HEK293T (cell line): ENCODE results near the gene POLR2L.
A peak's percentile ranks its signal among the peaks of the same experiment; 100 is the strongest.

Experiments used
- CTCF ChIA-PET: fragments of 350-600 bp; formaldehyde crosslinking; extraction: SDS; loops from one replicate; lab custom pipeline; 2021; ENCODE audit warnings: antibody characterized with exemption, inconsistent platforms; lab: Yijun Ruan, JAX
- POLR2A ChIA-PET: fragments of 350-600 bp; formaldehyde crosslinking; extraction: SDS; loops from one replicate; lab custom pipeline; 2020; ENCODE audit warnings: antibody characterized with exemption, inconsistent platforms; lab: Yijun Ruan, JAX
- DNase-seq: peaks from one replicate; pipeline ENCODE4 v3.0.0; 2012; ENCODE audit warnings: mixed read lengths; ENCODE audit errors: extremely low spot score
- ARNT ChIP-seq: fragments of 450-650 bp; IDR thresholded peaks from 2 replicates; pipeline ENCODE4 v1.6.1; 2017; ENCODE audit warnings: mild to moderate bottlenecking
- BHLHE40 ChIP-seq: fragments of 450-650 bp; IDR thresholded peaks from 2 replicates; pipeline ENCODE4 v1.6.1; 2016; ENCODE audit warnings: mild to moderate bottlenecking, moderate library complexity, borderline replicate concordance
- CTBP1 ChIP-seq: fragments of 450-650 bp; IDR thresholded peaks from 2 replicates; pipeline ENCODE4 v1.6.1; 2016; ENCODE audit warnings: borderline replicate concordance
- ELF4 ChIP-seq: fragments of 450-650 bp; IDR thresholded peaks from 2 replicates; pipeline ENCODE4 v1.6.1; 2017; ENCODE audit warnings: antibody characterized with exemption
- FOXA1 ChIP-seq: fragments of 450-650 bp; IDR thresholded peaks from 2 replicates; pipeline ENCODE4 v1.6.1; 2016; ENCODE audit warnings: mild to moderate bottlenecking
- FOXK2 ChIP-seq: fragments of 450-650 bp; IDR thresholded peaks from 2 replicates; pipeline ENCODE4 v1.6.1; 2016; ENCODE audit warnings: mild to moderate bottlenecking
- FOXM1 ChIP-seq: fragments of 450-650 bp; IDR thresholded peaks from 2 replicates; pipeline ENCODE4 v1.6.1; 2017; ENCODE audit warnings: mild to moderate bottlenecking, borderline replicate concordance
- HDGF ChIP-seq: fragments of 450-650 bp; IDR thresholded peaks from 2 replicates; pipeline ENCODE4 v1.6.1; 2017; ENCODE audit warnings: antibody characterized with exemption, borderline replicate concordance
- L3MBTL2 ChIP-seq: fragments of 450-650 bp; conservative IDR thresholded peaks from 2 replicates; pipeline ENCODE4 v1.6.1; 2016; ENCODE audit warnings: mild to moderate bottlenecking
- LEF1 ChIP-seq: fragments of 450-650 bp; IDR thresholded peaks from 2 replicates; pipeline ENCODE4 v1.6.1; 2017; ENCODE audit warnings: mild to moderate bottlenecking, borderline replicate concordance
- NFRKB ChIP-seq: fragments of 450-650 bp; IDR thresholded peaks from 2 replicates; pipeline ENCODE4 v1.6.1; 2016; ENCODE audit warnings: mild to moderate bottlenecking, moderate library complexity
- SP1 ChIP-seq: fragments of 450-650 bp; IDR thresholded peaks from 2 replicates; pipeline ENCODE4 v1.6.1; 2017
- SUZ12 ChIP-seq: fragments of 450-650 bp; IDR thresholded peaks from 2 replicates; pipeline ENCODE4 v1.6.1; 2016; ENCODE audit warnings: mild to moderate bottlenecking
- TARDBP ChIP-seq: fragments of 450-650 bp; IDR thresholded peaks from 2 replicates; pipeline ENCODE4 v1.6.1; 2016
- ZNF384 ChIP-seq: fragments of 450-650 bp; IDR thresholded peaks from 2 replicates; pipeline ENCODE4 v1.6.1; 2016
- TF ChIP-seq, protein P1 (sequence below): fragments of 450-650 bp; IDR thresholded peaks from 2 replicates; pipeline ENCODE4 v1.6.1; 2016

POLR2L gene

DNA sequence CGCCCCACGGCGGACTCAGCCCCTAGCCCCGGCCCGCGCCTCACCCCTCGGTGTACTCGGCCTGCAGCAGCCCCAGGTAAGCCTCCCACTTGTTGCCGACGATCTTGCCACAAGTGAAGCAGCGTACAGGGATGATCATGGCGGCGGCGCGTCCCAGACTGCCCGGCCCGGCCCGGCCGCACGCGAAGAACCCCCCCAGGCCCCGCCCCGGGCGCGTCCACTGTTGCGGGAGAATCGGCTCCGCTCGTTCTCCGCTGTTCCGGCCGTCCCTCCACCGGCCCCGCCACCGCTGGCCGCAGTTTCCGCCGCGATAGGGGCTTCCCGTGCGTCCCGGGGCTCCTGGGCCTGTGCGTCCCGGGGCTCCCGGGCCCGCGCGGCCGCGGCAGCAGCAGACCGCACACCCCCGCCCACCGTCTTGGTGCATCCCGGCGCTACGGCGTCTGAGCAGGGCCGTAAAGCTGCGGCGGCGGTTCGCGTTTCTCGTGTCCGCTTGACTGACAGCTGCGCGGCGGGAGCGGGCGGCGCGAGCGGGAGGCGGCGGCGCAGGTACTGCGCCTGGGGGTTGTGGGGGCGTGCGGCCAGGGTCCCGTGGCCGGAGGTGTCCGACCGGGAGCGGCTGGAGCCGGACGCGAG, at the start of gene POLR2L, which contains the start of gene TSPAN4:
Gene POLR2L (minus strand): TSS at position 160 of the 633 bp plus-strand sequence. CDS start 21 bp downstream, at position 139.
Gene TSPAN4 (plus strand): TSS at position 483 of the 633 bp plus-strand sequence. CDS start 7,453 bp downstream, outside the sequence.
- ChIA-PET POLR2A (interaction anchor here (0.5 to 5.4 kb wide), 9 partner anchors 11 to 69 kb away, joined by 3 to 63 read pairs (median 3); partner anchors contain the start of genes CD151, CRACR2B, PNPLA2 and RPLP2), CTCF (interaction anchor here (0.5 to 1.4 kb wide), 3 partner anchors 8 to 204 kb away, joined by 3 to 4 read pairs (median 3); no protein-coding TSS in a partner anchor)
- peak; percentile 85 for DNase-seq
- TF ChIP-seq ELF4 (no peak), HDGF (no peak), FOXK2 (no peak), ARNT (peak; percentile 32; the same call in 1 of the 2 replicates), NFRKB (no peak), LEF1 (no peak; the same call in 1 of the 2 replicates), TARDBP (no peak), SP1 (no peak), FOXM1 (peak; percentile 98)
- TF ChIP-seq, protein P1, sequence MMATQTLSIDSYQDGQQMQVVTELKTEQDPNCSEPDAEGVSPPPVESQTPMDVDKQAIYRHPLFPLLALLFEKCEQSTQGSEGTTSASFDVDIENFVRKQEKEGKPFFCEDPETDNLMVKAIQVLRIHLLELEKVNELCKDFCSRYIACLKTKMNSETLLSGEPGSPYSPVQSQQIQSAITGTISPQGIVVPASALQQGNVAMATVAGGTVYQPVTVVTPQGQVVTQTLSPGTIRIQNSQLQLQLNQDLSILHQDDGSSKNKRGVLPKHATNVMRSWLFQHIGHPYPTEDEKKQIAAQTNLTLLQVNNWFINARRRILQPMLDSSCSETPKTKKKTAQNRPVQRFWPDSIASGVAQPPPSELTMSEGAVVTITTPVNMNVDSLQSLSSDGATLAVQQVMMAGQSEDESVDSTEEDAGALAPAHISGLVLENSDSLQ: peak; percentile 98

DNA sequence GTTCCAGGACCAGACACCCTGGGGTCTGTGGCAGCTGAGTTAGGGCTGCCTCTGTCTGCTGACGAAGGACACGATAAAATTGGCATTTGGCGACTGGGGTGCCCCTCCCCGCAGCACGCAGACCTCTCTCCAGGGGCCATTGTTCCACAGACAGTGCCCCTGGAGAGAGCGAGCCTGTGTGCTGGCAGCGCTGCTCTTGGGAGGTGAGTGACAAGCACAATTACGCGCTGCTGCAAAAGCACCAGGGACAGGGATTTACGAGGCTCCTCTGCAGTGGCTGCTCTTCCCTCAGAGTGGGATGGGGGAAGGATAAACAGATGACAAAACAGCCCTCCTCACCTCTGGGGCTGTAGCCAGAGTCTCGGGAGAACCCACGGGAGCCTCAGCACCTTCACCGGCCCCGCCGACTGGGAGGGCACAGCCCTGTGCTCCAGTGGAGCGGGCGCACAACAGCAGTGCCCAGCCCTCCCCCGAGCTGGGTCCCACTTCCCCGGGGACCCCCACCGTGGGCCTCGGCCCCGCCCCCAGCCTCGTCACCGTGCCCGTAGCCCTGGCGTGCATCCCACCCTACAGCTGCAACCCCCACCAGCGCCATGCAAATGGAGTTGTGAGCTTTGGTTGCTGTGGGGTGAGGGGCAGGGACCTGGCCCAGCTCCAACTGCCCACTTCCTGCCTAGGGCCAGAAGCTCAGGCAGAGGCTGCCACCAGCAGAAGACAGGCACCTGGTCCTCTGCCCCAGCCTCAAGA, 48.6 kb upstream of the POLR2L start:
- CTCF ChIA-PET: interaction anchor here (0.6 kb wide), 1 partner anchor 135 kb away, joined by 4 read pairs; no protein-coding TSS in a partner anchor
- no peak for DNase-seq
- TF ChIP-seq, protein P1: peak; percentile 32
- no peak for TF ChIP-seq LEF1
- TF ChIP-seq SUZ12: no peak
- no peak for TF ChIP-seq FOXM1
- POLR2A ChIA-PET: no interaction called here

DNA sequence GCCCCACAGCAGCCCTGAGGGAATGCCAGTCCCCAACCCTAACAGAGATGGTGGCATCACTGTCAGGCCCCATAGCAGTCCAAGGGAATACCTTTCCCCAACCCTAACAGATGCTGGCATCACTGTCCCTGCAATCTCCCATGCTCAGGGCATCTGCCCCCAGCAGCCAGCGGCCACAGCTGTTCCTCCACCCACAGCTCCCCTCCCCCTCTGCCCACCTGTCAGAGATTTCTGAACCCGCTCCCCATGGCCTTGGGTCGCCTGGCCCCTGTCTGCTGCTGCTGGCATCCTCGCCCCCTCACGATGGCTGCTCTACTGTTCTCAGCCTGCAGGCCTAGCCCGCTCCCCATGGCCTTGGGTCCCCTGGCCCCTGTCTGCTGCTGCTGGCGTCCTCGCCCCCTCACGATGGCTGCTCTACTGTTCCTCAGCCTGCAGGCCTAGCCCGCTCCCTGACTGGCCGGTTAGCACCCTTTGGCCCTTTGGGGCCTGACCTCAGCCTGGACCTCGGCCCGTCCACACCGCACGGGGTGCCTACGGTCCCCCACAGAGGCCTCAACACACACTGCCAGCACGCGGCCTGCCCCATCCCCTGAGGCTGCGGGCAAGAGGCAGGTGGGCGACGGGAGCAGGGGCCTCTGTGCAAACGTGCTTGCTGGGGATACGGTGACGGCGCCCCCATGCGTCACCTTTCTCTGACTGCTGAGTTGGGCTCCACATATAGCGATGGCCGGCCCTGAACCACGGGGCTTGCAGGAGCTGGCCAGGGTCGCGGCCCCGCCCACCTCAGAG, 47.6 kb upstream of the POLR2L start:
- CTCF ChIA-PET: interaction anchor here (0.7 kb wide), 1 partner anchor 104 kb away, joined by 3 read pairs; no protein-coding TSS in a partner anchor
- DNase-seq: no peak
- POLR2A ChIA-PET: no interaction called here
- TF ChIP-seq FOXA1 (no peak), FOXK2 (no peak), CTBP1 (no peak), ELF4 (no peak), ARNT (no peak)

DNA sequence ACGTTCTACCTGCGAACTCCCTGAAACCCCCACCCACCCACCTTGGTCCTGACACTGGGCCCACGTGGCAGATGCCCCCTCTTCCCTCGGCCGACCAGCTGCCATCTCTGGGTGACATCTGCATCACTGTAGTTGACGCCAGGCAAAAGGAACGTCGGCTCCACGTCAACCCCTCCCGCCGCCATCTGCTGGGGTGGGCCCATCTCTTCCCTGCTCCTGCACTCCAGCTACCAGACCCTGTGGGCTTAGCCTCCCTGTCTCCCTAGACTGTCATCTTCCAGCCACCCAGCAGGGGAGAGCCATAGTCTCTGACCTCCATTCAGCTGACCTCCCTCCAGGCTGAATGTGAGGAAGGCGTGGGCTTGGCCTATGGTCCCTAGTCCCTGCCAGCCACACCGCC, 46.9 kb upstream of the POLR2L start:
- CTCF ChIA-PET: interaction anchor here (0.7 kb wide), 1 partner anchor 103 kb away, joined by 3 read pairs; no protein-coding TSS in a partner anchor
- POLR2A ChIA-PET: interaction anchor here (0.6 kb wide), 1 partner anchor 63 kb away, joined by 3 read pairs; no protein-coding TSS in a partner anchor
- TF ChIP-seq ZNF384: no peak
- TF ChIP-seq HDGF: no peak
- TF ChIP-seq ARNT: no peak
- TF ChIP-seq FOXM1: no peak
- no peak for TF ChIP-seq NFRKB
- TF ChIP-seq TARDBP: no peak
- no peak for TF ChIP-seq SP1
- no peak for TF ChIP-seq CTBP1
- TF ChIP-seq SUZ12: no peak
- no peak for TF ChIP-seq LEF1
- TF ChIP-seq FOXK2: no peak
- TF ChIP-seq, protein P1: no peak
- TF ChIP-seq BHLHE40: no peak
- TF ChIP-seq ELF4: no peak
- TF ChIP-seq FOXA1: no peak
- TF ChIP-seq L3MBTL2: no peak
- DNase-seq: no peak

DNA sequence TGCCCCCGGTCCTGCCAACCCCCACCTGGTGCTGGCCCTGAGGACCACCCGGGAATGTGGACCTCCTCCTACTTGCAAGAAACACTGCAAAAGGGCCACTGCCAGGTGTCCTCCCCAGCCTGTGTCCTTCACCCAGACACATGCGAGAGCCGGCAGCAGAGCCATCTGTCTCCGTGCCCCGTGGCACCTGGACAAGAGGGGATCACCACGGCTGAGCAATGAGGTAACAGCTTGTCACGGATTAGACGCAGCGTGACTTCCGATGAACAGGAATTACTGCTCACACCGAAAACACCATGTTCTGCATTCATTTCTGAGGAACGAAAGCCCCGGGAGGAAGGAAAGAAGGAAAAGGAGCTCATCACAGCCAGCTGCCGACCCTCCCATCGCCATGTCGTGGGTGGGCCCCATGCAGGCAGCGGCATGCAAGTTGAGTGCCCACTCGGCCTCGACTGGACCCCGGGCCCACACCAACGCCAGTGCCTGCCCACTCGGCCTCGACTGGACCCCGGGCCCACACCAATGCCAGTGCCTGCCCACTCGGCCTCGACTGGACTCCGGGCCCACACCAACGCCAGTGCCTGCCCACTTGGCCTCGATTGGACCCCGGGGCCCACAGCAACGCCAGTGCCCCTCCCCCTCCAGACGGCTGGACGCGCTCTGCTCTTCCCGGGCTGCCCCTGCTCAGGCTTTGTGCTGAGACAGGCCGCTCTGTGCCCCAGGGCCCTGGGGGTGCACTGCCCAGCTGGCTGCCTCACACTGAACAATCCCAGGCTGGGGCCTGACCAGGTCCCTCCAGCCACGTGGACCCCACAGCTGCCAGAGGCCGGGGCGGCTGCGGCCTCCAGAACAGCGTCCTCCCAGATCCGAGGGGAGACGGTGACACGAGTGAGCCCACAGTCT, 46.2 kb upstream of the POLR2L start:
- ChIA-PET POLR2A (interaction anchor here (0.6 kb wide), 1 partner anchor 64 kb away, joined by 3 read pairs; no protein-coding TSS in a partner anchor), CTCF (no interaction called here)
- no peak for TF ChIP-seq L3MBTL2
- no peak for TF ChIP-seq BHLHE40
- TF ChIP-seq FOXM1: no peak
- TF ChIP-seq CTBP1: no peak
- TF ChIP-seq, protein P1: no peak
- TF ChIP-seq HDGF: no peak
- no peak for TF ChIP-seq NFRKB
- TF ChIP-seq FOXK2: no peak
- TF ChIP-seq LEF1: no peak
- no peak for TF ChIP-seq SUZ12
- TF ChIP-seq ELF4: no peak
- TF ChIP-seq SP1: no peak
- TF ChIP-seq TARDBP: no peak
- TF ChIP-seq ARNT: no peak
- no peak for TF ChIP-seq FOXA1
- TF ChIP-seq ZNF384: no peak
- no peak for DNase-seq
